SU-DHL-6 (cell line): ENCODE results near the gene STARD7.

Experiments used
- EZH2phosphoT487 ChIP-seq: fragments of 200-600 bp; sonication (generic), shearing (Covaris generic); conservative IDR thresholded peaks from 2 replicates; pipeline ENCODE4 v1.6.1; 2018; ENCODE audit warnings: mild to moderate bottlenecking, antibody characterized with exemption, low read length, moderate library complexity, mixed read lengths
- TF ChIP-seq, protein P1 (sequence below): fragments of 200-600 bp; sonication (generic); IDR thresholded peaks from one replicate; pipeline ENCODE4 v1.5.1; 2017; ENCODE audit warnings: antibody characterized with exemption, mild to moderate bottlenecking, low read length, moderate library complexity; ENCODE audit not compliant: insufficient read depth, poor library complexity, severe bottlenecking

DNA sequence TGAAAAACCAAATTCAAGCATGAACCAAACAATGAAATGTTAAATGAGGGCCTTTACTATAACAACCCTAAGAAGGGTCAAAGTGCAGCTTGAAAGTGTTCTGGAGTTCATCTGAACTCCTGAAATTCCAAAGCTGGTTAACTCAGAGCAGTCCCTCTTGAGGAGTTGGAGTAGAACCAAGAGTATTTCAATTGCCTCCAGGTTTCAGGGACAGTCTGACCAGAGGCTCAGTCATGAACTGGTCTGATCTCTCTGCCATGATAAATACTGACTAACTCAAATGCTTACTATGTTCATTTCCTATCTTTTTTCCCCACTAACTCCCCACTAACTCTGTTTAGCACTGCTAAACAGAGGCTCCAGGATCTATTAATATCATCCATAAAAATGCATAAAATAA, 2.7 kb downstream of the STARD7 start:
- TF ChIP-seq, protein P1, sequence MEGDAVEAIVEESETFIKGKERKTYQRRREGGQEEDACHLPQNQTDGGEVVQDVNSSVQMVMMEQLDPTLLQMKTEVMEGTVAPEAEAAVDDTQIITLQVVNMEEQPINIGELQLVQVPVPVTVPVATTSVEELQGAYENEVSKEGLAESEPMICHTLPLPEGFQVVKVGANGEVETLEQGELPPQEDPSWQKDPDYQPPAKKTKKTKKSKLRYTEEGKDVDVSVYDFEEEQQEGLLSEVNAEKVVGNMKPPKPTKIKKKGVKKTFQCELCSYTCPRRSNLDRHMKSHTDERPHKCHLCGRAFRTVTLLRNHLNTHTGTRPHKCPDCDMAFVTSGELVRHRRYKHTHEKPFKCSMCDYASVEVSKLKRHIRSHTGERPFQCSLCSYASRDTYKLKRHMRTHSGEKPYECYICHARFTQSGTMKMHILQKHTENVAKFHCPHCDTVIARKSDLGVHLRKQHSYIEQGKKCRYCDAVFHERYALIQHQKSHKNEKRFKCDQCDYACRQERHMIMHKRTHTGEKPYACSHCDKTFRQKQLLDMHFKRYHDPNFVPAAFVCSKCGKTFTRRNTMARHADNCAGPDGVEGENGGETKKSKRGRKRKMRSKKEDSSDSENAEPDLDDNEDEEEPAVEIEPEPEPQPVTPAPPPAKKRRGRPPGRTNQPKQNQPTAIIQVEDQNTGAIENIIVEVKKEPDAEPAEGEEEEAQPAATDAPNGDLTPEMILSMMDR: no peak
- TF ChIP-seq EZH2phosphoT487: no peak
